Measurements from ENCODE around the gene PCSK1.

DNA sequence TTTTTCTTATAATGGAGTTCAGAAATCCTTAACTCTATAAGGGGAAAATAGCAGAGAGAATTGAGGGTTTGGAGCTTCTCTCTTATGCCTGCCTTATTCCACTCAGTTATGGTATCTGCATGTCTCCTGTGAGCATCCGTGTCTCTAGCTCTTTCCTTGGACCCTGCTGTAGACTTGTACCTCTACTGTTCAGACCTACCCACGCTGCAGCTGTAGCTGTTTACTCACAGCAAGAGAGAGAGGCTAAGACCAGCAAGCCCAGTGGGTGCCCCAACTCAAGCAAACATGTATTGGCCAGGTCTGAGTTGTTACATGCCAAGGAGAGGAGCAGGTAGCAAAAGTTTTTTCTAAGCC lies 7.1 kb upstream of the PCSK1 start:
- TF ChIP-seq CTCF (IDR thresholded peaks at IDR 0.05) (no peak), POLR2A (IDR thresholded peaks at IDR 0.05) (no peak)

Measured in right lobe of liver (tissue), 4 donors.